SK-N-SH (cell line): ENCODE results near the gene C1orf159. TPM values are rescaled to one million over a fixed set of nuclear protein-coding genes. Genes with fewer than 3 reads are reported as not detected.

Experiments
- CTCF ChIA-PET: fragments of 300-600, 350-600 bp; formaldehyde crosslinking; extraction: SDS; loops from one replicate; lab custom pipeline; 2021; lab: Yijun Ruan, JAX
- POLR2A ChIA-PET: fragments of 350-600 bp; sonication (Branson Sonifier 250); formaldehyde crosslinking; extraction: SDS; loops from one replicate; lab custom pipeline; 2020; ENCODE audit warnings: antibody characterized with exemption, inconsistent platforms; lab: Yijun Ruan, JAX
- DNase-seq: peaks from one replicate; pipeline ENCODE4 v3.0.0; 2012
- H2AFZ ChIP-seq: fragments of 200-600 bp; sonication (generic); 2 replicates; pipeline ENCODE4 v1.8.1; 2016; ENCODE audit warnings: antibody characterized with exemption, mild to moderate bottlenecking, low read depth
- H3F3A ChIP-seq: fragments of 200-600 bp; sonication (generic); replicated peaks from 2 replicates; pipeline ENCODE3; 2016; ENCODE audit warnings: antibody characterized with exemption, mild to moderate bottlenecking; ENCODE audit not compliant: insufficient read depth
- H3K27ac ChIP-seq, 2 experiments: fragments of 200-500 bp in 1 of 2; fragments of 200-600 bp in 1 of 2; sonication (Bioruptor generic) in 1 of 2; sonication (generic), shearing (Covaris generic) in 1 of 2; 2 replicates each; pipeline versions ENCODE4 v1.5.1 to v1.6.1; 2014 to 2016; ENCODE audit warnings: low read depth in 2 of 2, inconsistent platforms in 1 of 2, low read length in 1 of 2, mild to moderate bottlenecking in 1 of 2, mixed read lengths in 1 of 2
- H3K27me3 ChIP-seq: fragments of 200-600 bp; sonication (generic), shearing (Covaris generic); 2 replicates; pipeline ENCODE4 v1.6.1; 2016; ENCODE audit warnings: mixed run types; ENCODE audit not compliant: insufficient read depth
- H3K36me3 ChIP-seq, 2 experiments: fragments of 200-500 bp in 1 of 2; fragments of 200-600 bp in 1 of 2; sonication (Bioruptor generic) in 1 of 2; sonication (generic) in 1 of 2; replicated peaks in 1 of 2; 2 replicates each; pipeline versions ENCODE3 to v1.5.1; 2014 to 2016; ENCODE audit warnings: low read length in 1 of 2, mild to moderate bottlenecking in 1 of 2; ENCODE audit not compliant: insufficient read depth in 2 of 2, control insufficient read depth in 1 of 2
- H3K4me1 ChIP-seq, 2 experiments: fragments of 200-500 bp in 1 of 2; fragments of 200-600 bp in 1 of 2; sonication (Bioruptor generic) in 1 of 2; sonication (generic), shearing (Covaris generic) in 1 of 2; 2 replicates each; pipeline versions ENCODE4 v1.5.1 to v1.6.1; 2014 to 2016; ENCODE audit warnings: low read depth in 1 of 2, low read length in 1 of 2, mixed run types in 1 of 2; ENCODE audit not compliant: insufficient read depth in 2 of 2, control insufficient read depth in 1 of 2
- H3K4me2 ChIP-seq: fragments of 200-600 bp; sonication (generic), shearing (Covaris generic); 2 replicates; pipeline ENCODE4 v1.6.1; 2017; ENCODE audit warnings: mixed run types
- H3K4me3 ChIP-seq, 2 experiments: fragments of 200-500 bp in 1 of 2; fragments of 200-600 bp in 1 of 2; sonication (Bioruptor generic) in 1 of 2; sonication (generic), shearing (Covaris generic) in 1 of 2; 2 replicates each; pipeline versions ENCODE4 v1.5.1 to v1.8.1; 2014 to 2016; ENCODE audit warnings: low read depth in 2 of 2, inconsistent platforms in 1 of 2, low read length in 1 of 2, mild to moderate bottlenecking in 1 of 2, mixed read lengths in 1 of 2, moderate library complexity in 1 of 2
- H3K79me2 ChIP-seq: fragments of 200-600 bp; sonication (generic); 2 replicates; pipeline ENCODE4 v1.8.1; 2017; ENCODE audit warnings: mild to moderate bottlenecking; ENCODE audit not compliant: insufficient read depth
- H3K9ac ChIP-seq: fragments of 200-600 bp; sonication (generic); 2 replicates; pipeline ENCODE4 v1.6.1; 2017; ENCODE audit warnings: mixed run types
- H3K9me2 ChIP-seq: fragments of 200-600 bp; sonication (generic); 2 replicates; pipeline ENCODE4 v1.6.1; 2017; ENCODE audit warnings: mixed run types
- H3K9me3 ChIP-seq: fragments of 200-600 bp; sonication (generic); 2 replicates; pipeline ENCODE4 v1.6.1; 2017; ENCODE audit warnings: mixed run types, mild to moderate bottlenecking, moderate library complexity
- H4K20me1 ChIP-seq: fragments of 200-600 bp; sonication (generic); 2 replicates; pipeline ENCODE4 v1.6.1; 2017; ENCODE audit warnings: mild to moderate bottlenecking, mixed run types; ENCODE audit not compliant: insufficient read depth
- CHD2 ChIP-seq: fragments of 150-350 bp; IDR thresholded peaks from 2 replicates; pipeline ENCODE4 v1.6.1; 2018; ENCODE audit warnings: low read length; ENCODE audit not compliant: partially characterized antibody
- CTCF ChIP-seq: fragments of 200-600 bp; sonication (generic); IDR thresholded peaks from 2 replicates; pipeline ENCODE4 v1.6.1; 2017; ENCODE audit warnings: antibody characterized with exemption, mild to moderate bottlenecking, moderate library complexity
- EP300 ChIP-seq, 2 experiments: IDR thresholded peaks; 2 replicates each; pipeline versions ENCODE4 v1.4.0 to v1.6.1; 2012; ENCODE audit warnings: borderline replicate concordance in 1 of 2, low read depth in 1 of 2, low read length in 1 of 2
- FOXM1 ChIP-seq: IDR thresholded peaks from 2 replicates; pipeline ENCODE4 v1.4.0; 2012; ENCODE audit warnings: low read depth, mild to moderate bottlenecking
- NFIC ChIP-seq: IDR thresholded peaks from 2 replicates; pipeline ENCODE4 v1.4.0; 2012; ENCODE audit warnings: borderline replicate concordance
- NRF1 ChIP-seq: IDR thresholded peaks from 2 replicates; pipeline ENCODE4 v1.6.1; 2012; ENCODE audit warnings: low read depth, mild to moderate bottlenecking, low read length
- PBX3 ChIP-seq: IDR thresholded peaks from 2 replicates; pipeline ENCODE4; 2012
- REST ChIP-seq: IDR thresholded peaks from 2 replicates; pipeline ENCODE4 v1.6.1; 2012; ENCODE audit warnings: mild to moderate bottlenecking, low read depth, low read length, moderate library complexity
- RXRA ChIP-seq: IDR thresholded peaks from 2 replicates; pipeline ENCODE4 v1.4.0; 2012; ENCODE audit warnings: low read depth, mild to moderate bottlenecking, borderline replicate concordance
- WGBS: methylation state at CpG from one replicate; pipeline ENCODE4 v1.1.6; 2017; ENCODE audit warnings: low lambda C conversion rate; 5-methylcytosine and 5-hydroxymethylcytosine counted together
- polyA plus RNA-seq, 3 experiments: library from polyadenylated mRNA; depleted of rRNA; stranded (reverse); fragments of >200 nt; gene quantifications; 2 replicates each; pipeline ENCODE4 v1.2.3, GENCODE V29; 2012
- TF ChIP-seq, protein P1 (sequence below): fragments of 150-350 bp; IDR thresholded peaks from 2 replicates; pipeline ENCODE4 v1.6.1; 2017; ENCODE audit warnings: antibody characterized with exemption, low read length, low read depth, borderline replicate concordance
- TF ChIP-seq, protein P2 (sequence below): fragments of 150-350 bp; IDR thresholded peaks from 2 replicates; pipeline ENCODE4 v1.6.1; 2016; ENCODE audit warnings: mild to moderate bottlenecking, low read depth, low read length

The C1orf159 gene
- polyA plus RNA-seq, 1 of the 3 experiments (the other 2 are of a cell fraction), result 10.2 TPM

GRCh38 chr1:1092149-1092855, 23.6 kb downstream of the C1orf159 start (continued):
- TF ChIP-seq PBX3, result no peak
- TF ChIP-seq, protein P1, sequence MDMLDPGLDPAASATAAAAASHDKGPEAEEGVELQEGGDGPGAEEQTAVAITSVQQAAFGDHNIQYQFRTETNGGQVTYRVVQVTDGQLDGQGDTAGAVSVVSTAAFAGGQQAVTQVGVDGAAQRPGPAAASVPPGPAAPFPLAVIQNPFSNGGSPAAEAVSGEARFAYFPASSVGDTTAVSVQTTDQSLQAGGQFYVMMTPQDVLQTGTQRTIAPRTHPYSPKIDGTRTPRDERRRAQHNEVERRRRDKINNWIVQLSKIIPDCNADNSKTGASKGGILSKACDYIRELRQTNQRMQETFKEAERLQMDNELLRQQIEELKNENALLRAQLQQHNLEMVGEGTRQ, result no peak

DNA sequence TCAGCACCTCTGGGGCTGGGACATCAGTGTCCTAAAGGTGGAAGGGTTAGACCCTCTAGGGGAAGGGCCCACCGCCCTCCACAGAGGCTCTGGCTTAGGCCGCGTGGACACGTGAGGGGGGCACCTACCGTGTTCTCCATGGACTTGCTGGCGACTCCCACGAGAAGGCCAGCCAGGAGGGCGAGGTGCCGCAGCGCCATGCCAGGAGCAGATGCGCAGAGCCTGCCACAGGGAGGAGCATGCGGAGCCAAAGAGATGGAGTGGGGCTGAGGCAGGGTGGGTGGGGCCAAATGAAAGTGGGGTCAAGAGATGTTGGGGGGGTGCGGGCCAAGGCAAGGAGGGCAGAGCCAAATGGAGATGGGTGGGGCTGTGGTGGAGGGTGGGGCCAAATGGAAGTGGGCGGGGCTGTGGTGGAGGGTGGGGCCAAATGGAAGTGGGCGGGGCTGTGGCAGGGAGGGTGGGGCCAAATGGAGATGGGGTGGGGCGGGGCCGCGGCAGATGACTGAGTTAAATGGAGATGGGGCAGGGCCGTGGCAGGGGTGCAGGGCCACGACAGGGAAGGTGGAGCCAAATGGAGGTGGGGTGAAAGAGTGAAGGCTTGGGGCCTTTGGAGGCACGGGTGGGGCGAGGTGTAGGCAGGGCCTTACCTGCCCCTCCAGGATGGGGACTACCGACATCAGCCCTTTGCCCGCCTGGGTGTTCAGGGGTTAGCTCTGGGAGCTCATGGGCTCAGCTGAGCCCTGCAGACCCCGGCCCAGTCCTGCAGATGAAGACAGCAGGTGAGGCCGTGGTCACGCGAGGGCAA, 24.3 kb downstream of the C1orf159 start:
- Histone ChIP-seq H3K9ac (no peak overlapping the region), H4K20me1 (no peaks in the 10 kb centered on the region), H3K36me3 (no peaks in the 10 kb centered on the region), H3K4me3 (no peak overlapping the region), H2AFZ (no peak overlapping the region), H3K4me2 (no peak overlapping the region), H3K9me2 (no peaks in the 10 kb centered on the region), H3K4me1 (no peaks in the 10 kb centered on the region), H3K79me2 (no peaks in the 10 kb centered on the region; the same call in 1 of the 2 replicates), H3K27ac (no peak overlapping the region), H3K27me3 (no peaks in the 10 kb centered on the region), H3F3A (peaks cover 3% of the 10 kb centered on the region), H3K9me3 (no peaks in the 10 kb centered on the region)
- peak; percentile 85 for DNase-seq
- POLR2A ChIA-PET, result no interaction called here
- TF ChIP-seq, protein P2, sequence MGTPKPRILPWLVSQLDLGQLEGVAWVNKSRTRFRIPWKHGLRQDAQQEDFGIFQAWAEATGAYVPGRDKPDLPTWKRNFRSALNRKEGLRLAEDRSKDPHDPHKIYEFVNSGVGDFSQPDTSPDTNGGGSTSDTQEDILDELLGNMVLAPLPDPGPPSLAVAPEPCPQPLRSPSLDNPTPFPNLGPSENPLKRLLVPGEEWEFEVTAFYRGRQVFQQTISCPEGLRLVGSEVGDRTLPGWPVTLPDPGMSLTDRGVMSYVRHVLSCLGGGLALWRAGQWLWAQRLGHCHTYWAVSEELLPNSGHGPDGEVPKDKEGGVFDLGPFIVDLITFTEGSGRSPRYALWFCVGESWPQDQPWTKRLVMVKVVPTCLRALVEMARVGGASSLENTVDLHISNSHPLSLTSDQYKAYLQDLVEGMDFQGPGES, result no peak
- no peak for TF ChIP-seq FOXM1
- CTCF ChIA-PET, result no interaction called here
- WGBS, result 95% methylated on average over 19 of the region's 28 CpGs

GRCh38 chr1:1090424-1091343, 25.2 kb downstream of the C1orf159 start:
- H3K9me2 ChIP-seq, result no peaks in the 10 kb centered on the region
- H4K20me1 ChIP-seq, result no peaks in the 10 kb centered on the region
- no peak overlapping the region for H3K9ac ChIP-seq
- H3K27me3 ChIP-seq, result no peaks in the 10 kb centered on the region
- POLR2A ChIA-PET, result no interaction called here
- no peak overlapping the region for H3K4me2 ChIP-seq
- 98% methylated on average over 18 of the region's 45 CpGs for WGBS
- H3K9me3 ChIP-seq, result no peaks in the 10 kb centered on the region
- H3K79me2 ChIP-seq, result no peaks in the 10 kb centered on the region; the same call in 1 of the 2 replicates
- H3F3A ChIP-seq, result peaks cover 2% of the 10 kb centered on the region
- no peaks in the 10 kb centered on the region for H3K4me1 ChIP-seq
- H3K4me3 ChIP-seq, result no peak overlapping the region
- CTCF ChIA-PET, result interaction anchor here (0.8 to 1.6 kb wide), 2 partner anchors 31 to 43 kb away, joined by 3 to 4 read pairs; no protein-coding TSS in a partner anchor
- no peak overlapping the region for H3K27ac ChIP-seq
- H2AFZ ChIP-seq, result no peak overlapping the region
- peak; percentile 30 for DNase-seq
- no peaks in the 10 kb centered on the region for H3K36me3 ChIP-seq
- TF ChIP-seq CHD2 (no peak), REST (no peak), RXRA (no peak), CTCF (no peak), NFIC (no peak), EP300 (IDR thresholded peaks at IDR 0.05; ENCODE audit: borderline replicate concordance in 1 of 2, low read depth in 1 of 2, low read length in 1 of 2) (no peak), NRF1 (no peak)
